Measurements from ENCODE around the gene RAC2.

DNA sequence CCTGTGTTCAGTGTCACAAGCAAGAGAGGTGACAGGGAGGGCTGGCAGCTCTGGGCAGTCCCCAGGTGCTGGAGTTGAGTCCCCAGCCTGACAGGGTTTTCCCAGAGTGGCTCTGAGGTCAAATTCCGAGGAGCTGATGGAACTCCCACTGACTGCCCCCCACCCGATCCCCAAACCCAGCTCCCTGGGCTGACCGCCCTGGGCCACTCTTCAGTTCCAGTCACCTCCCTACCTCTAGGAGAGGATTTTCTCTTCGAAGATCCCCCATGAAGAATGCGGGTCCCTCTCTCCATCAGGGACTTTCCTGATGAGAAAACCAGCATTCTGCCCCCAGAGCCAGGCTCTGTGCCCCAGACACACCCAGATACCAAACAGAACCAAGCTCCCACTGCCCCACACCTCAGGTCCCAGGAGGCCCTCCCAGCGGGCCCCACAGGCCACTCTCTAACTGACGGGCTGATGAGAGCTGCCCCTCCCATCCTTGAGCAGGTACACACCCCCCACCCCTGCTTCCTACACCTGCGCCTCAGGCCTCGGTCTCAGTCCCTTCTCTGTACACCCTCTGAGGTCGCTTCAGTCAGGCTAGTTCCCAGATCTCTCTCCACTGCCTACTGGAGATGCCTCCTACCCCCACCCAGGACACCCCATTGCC, 12.1 kb upstream of the RAC2 start:
- TF ChIP-seq, protein P1, sequence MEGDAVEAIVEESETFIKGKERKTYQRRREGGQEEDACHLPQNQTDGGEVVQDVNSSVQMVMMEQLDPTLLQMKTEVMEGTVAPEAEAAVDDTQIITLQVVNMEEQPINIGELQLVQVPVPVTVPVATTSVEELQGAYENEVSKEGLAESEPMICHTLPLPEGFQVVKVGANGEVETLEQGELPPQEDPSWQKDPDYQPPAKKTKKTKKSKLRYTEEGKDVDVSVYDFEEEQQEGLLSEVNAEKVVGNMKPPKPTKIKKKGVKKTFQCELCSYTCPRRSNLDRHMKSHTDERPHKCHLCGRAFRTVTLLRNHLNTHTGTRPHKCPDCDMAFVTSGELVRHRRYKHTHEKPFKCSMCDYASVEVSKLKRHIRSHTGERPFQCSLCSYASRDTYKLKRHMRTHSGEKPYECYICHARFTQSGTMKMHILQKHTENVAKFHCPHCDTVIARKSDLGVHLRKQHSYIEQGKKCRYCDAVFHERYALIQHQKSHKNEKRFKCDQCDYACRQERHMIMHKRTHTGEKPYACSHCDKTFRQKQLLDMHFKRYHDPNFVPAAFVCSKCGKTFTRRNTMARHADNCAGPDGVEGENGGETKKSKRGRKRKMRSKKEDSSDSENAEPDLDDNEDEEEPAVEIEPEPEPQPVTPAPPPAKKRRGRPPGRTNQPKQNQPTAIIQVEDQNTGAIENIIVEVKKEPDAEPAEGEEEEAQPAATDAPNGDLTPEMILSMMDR (IDR thresholded peaks at IDR 0.05; ENCODE audit: low read length), result no peak
- TF ChIP-seq EZH2 (IDR thresholded peaks at IDR 0.05; ENCODE audit: borderline replicate concordance, low read length), result no peak
